Naive thymus-derived CD4-positive, alpha-beta T cell (primary cell): ENCODE measurements around the gene NUDT14. TPM values are rescaled to one million over a fixed set of nuclear protein-coding genes. Genes with fewer than 3 reads are reported as not detected.
A peak's percentile ranks its signal among the peaks of the same experiment; 100 is the strongest.

Experiments
- ATAC-seq: fragments of 150-1000 bp; cut with Tn5 transposase; 2 replicates; pipeline ENCODE4 v1.10.0; 2021; ENCODE audit warnings: mild to moderate bottlenecking, moderate library complexity
- CTCF ChIA-PET: fragments of 350-600 bp; sonication (Branson Sonifier 250); formaldehyde crosslinking; loops from one replicate; lab custom pipeline; 2021; ENCODE audit warnings: antibody characterized with exemption; lab: Charles Lee
- POLR2A ChIA-PET: fragments of 350-600 bp; sonication (Branson Sonifier 250); formaldehyde crosslinking; loops from one replicate; lab custom pipeline; 2021; ENCODE audit warnings: antibody characterized with exemption, inconsistent platforms; lab: Charles Lee
- DNase-seq, 9 donors: peaks; one replicate each; pipeline versions ENCODE4 v3.0.0 to v3.0.0-alpha.2; 2020 to 2022; ENCODE audit warnings: mixed read lengths in 1 of 9
- H3K27ac ChIP-seq: one replicate; pipeline ENCODE4 v1.7.0; 2013; ENCODE audit warnings: mild to moderate bottlenecking, low read depth, low read length, moderate library complexity
- H3K27me3 ChIP-seq, 2 donors: one replicate each; pipeline ENCODE4 v1.7.0; 2013; ENCODE audit warnings: low read length in 2 of 2, mild to moderate bottlenecking in 2 of 2, moderate library complexity in 2 of 2; ENCODE audit not compliant: control insufficient read depth in 2 of 2, insufficient read depth in 2 of 2
- H3K36me3 ChIP-seq, 3 experiments: 1 replicate in 2 of 3; 2 replicates in 1 of 3; pipeline ENCODE4 v1.7.0; 2013; ENCODE audit warnings: low read length in 3 of 3, mild to moderate bottlenecking in 3 of 3, moderate library complexity in 1 of 3; ENCODE audit not compliant: insufficient read depth in 3 of 3, control insufficient read depth in 2 of 3
- H3K4me1 ChIP-seq, 2 donors: one replicate each; pipeline ENCODE4 v1.7.0; 2013; ENCODE audit warnings: low read length in 2 of 2, mild to moderate bottlenecking in 2 of 2, moderate library complexity in 1 of 2; ENCODE audit not compliant: control insufficient read depth in 2 of 2, insufficient read depth in 2 of 2
- H3K4me3 ChIP-seq: 2 replicates; pipeline ENCODE4 v1.7.0; 2013; ENCODE audit warnings: mild to moderate bottlenecking, low read length
- H3K9me3 ChIP-seq, 3 experiments: 1 replicate in 2 of 3; 2 replicates in 1 of 3; pipeline ENCODE4 v1.7.0; 2013; ENCODE audit warnings: low read length in 3 of 3; ENCODE audit not compliant: control insufficient read depth in 2 of 3
- H3K27ac Mint-ChIP-seq, 9 donors: one replicate each; pipeline ENCODE4 v1.8.0; 2020 to 2022; ENCODE audit warnings: mixed read lengths in 9 of 9, mild to moderate bottlenecking in 8 of 9, moderate library complexity in 5 of 9, inconsistent platforms in 2 of 9
- H3K27me3 Mint-ChIP-seq, 5 donors: one replicate each; pipeline ENCODE4 v1.8.0; 2021 to 2022; ENCODE audit warnings: mixed read lengths in 5 of 5, mild to moderate bottlenecking in 1 of 5
- H3K36me3 Mint-ChIP-seq, 5 donors: one replicate each; pipeline ENCODE4 v1.8.0; 2020 to 2022; ENCODE audit warnings: mixed read lengths in 5 of 5, mild to moderate bottlenecking in 3 of 5, inconsistent platforms in 1 of 5
- H3K4me1 Mint-ChIP-seq, 7 donors: one replicate each; pipeline ENCODE4 v1.8.0; 2020 to 2022; ENCODE audit warnings: mixed read lengths in 7 of 7, mild to moderate bottlenecking in 3 of 7, inconsistent platforms in 1 of 7
- H3K4me3 Mint-ChIP-seq, 10 donors: one replicate each; pipeline ENCODE4 v1.8.0; 2020 to 2022; ENCODE audit warnings: mild to moderate bottlenecking in 10 of 10, mixed read lengths in 10 of 10, moderate library complexity in 6 of 10, inconsistent platforms in 2 of 10
- H3K9me3 Mint-ChIP-seq, 11 donors: one replicate each; pipeline ENCODE4 v1.8.0; 2020 to 2022; ENCODE audit warnings: mixed read lengths in 11 of 11, mild to moderate bottlenecking in 4 of 11, inconsistent platforms in 1 of 11, moderate library complexity in 1 of 11
- intact Hi-C, 2 donors: fragments of 100-400 bp; cut with micrococcal nuclease; formaldehyde crosslinking; loops; one replicate each; pipeline ENCODE4 v1.15.1; 2023
- polyA plus RNA-seq, 2 donors: library from polyadenylated mRNA; unstranded; fragments of 300-500 nt; fragmentation: Illumina TruSeq; gene quantifications; one replicate each; pipeline ENCODE4 v1.2.3, GENCODE V29; 2021
- total RNA-seq, 6 experiments: library from RNA in 5 of 6; stranded (reverse) in 5 of 6; gene quantifications; 1 replicate in 5 of 6; 2 replicates in 1 of 6; pipeline ENCODE4 v1.2.3 and lab custom pipeline; 2021 to 2026

Gene NUDT14
- total and polyA plus RNA-seq, 7 experiments from 2014 or later = 17.3 to 29.6 (median 20.1) TPM

DNA sequence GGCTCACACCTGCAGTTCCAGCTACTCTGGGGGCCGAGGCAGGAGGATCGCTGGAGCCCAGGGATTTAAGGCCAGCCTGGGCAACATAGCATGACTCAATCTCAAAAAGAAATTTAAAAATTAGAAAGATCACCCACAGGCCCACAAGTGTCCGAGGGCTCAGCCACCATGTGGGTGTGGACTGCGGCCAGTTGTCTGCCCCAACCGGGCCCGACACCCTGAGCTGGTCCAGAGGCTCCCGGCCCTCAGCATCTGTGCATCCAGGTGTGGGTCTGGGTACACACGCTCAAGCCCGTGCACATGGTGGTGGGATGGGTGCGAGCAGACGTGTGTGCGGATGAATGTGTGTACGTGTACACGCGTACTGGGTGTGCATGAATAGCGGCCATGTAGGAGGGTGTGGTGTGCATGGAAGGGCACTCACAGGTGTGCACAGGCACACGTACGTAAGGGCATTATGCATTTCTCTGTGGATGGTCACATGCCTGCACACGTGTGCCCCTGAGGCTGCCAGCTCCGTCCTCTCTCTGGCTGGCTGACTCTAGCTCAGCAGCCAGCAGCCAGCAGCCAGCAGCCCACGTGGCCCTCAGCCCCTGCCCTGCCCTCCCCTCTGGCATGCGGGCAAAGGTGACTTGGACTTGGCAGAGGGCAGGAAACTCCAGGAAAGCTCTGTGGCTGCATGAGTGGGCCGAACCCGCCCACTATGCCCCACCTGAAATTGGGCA is 23.3 kb upstream of the NUDT14 start:
- Mint-ChIP-seq H3K27ac (peak overlapping the region in 1 of 9 donors; percentile 46), H3K4me1 (peaks cover 9 to 15% (median 13%) of the 10 kb centered on the region in 7 donors), H3K4me3 (no peak overlapping the region), H3K36me3 (no peaks in the 10 kb centered on the region), H3K9me3 (no peaks in the 10 kb centered on the region), H3K27me3 (peaks cover 0 to 16% (median 4%) of the 10 kb centered on the region in 5 donors)
- ATAC-seq (no peak), DNase-seq (no peak)
- Histone ChIP-seq H3K4me3 (no peak overlapping the region), H3K4me1 (peaks cover 0 to 18% of the 10 kb centered on the region in 2 donors), H3K36me3 (peaks cover 0 to 3% (median 0%) of the 10 kb centered on the region in 3 experiments), H3K27me3 (no peaks in the 10 kb centered on the region), H3K27ac (no peak overlapping the region), H3K9me3 (no peaks in the 10 kb centered on the region)
- POLR2A ChIA-PET = no interaction called here
- intact Hi-C loops = loop anchor here in 1 of 2 donors (5.0 kb wide), 1 partner anchor 112 kb away; no protein-coding TSS in a partner anchor
- CTCF ChIA-PET = interaction anchor here (1.8 kb wide), 1 partner anchor 148 kb away, joined by 4 read pairs; no protein-coding TSS in a partner anchor

DNA sequence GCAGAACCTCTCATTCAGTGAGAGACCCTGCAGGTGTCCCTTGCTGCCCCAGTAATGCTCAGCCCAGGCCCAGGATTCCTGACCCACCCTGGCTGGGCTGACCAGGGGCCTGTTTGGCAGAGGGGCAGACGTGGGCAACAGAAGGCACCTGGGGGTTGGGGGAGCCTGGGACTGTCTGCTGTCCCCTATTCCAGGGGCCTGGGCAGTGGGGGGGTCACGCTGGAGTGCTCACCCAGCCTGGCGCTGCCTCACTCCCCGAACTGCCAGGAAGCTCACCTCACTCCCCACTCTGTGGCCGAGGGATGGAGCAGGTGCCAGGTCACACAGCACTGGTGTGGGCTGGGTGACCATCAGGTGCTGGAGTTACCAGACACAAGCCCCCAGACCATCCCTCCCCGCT is 22.6 kb upstream of the NUDT14 start:
- ChIA-PET POLR2A (no interaction called here), CTCF (interaction anchor here (0.9 kb wide), 1 partner anchor 147 kb away, joined by 4 read pairs; no protein-coding TSS in a partner anchor)
- H3K36me3 Mint-ChIP-seq = no peaks in the 10 kb centered on the region
- peaks cover 0 to 18% of the 10 kb centered on the region in 2 donors for H3K4me1 ChIP-seq
- H3K4me3 ChIP-seq = no peak overlapping the region
- H3K4me3 Mint-ChIP-seq = no peak overlapping the region
- DNase-seq = no peak
- H3K27me3 ChIP-seq = no peaks in the 10 kb centered on the region
- intact Hi-C loops = loop anchor here (1.0 to 5.0 kb wide), 7 partner anchors 45 to 325 kb away; partner anchors contain the start of genes BRF1 (in 1 of the 2) and BTBD6 (in 1 of the 2)
- peaks cover 4 to 22% (median 9%) of the 10 kb centered on the region in 5 donors for H3K27me3 Mint-ChIP-seq
- H3K9me3 ChIP-seq = no peaks in the 10 kb centered on the region
- H3K27ac ChIP-seq = no peak overlapping the region
- peaks cover 9 to 15% (median 13%) of the 10 kb centered on the region in 7 donors for H3K4me1 Mint-ChIP-seq
- no peaks in the 10 kb centered on the region for H3K9me3 Mint-ChIP-seq
- no peaks in the 10 kb centered on the region for H3K36me3 ChIP-seq
- H3K27ac Mint-ChIP-seq = no peak overlapping the region
- no peak for ATAC-seq

DNA sequence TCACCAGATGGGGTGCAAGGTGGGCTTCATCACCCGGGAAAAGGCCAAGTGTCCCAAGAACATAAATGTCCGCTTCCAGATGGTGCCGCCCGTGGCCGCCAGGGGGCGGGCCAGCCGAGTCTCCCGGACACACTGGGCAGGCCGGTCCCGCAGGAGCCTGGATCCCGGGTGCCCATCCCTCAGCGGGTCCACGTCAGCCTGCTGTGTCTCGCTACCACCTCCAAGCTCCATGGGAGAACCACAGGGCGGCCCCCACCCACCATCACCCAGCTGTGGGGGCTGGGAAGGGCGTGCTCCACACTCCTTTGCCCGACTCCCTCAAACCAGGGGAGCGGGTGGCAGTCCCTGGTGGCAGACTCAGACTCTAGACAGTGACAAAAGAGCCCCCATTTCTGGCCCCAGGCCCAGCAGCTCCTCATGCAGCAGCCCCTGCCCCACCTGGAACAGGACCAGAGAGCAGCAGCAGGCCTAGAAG is 22.0 kb upstream of the NUDT14 start:
- peaks cover 6 to 26% (median 12%) of the 10 kb centered on the region in 5 donors for H3K27me3 Mint-ChIP-seq
- CTCF ChIA-PET = interaction anchor here (0.9 kb wide), 1 partner anchor 148 kb away, joined by 4 read pairs; no protein-coding TSS in a partner anchor
- peak in 6 of 9 donors; percentile 30 to 75 (median 58) for DNase-seq

DNA sequence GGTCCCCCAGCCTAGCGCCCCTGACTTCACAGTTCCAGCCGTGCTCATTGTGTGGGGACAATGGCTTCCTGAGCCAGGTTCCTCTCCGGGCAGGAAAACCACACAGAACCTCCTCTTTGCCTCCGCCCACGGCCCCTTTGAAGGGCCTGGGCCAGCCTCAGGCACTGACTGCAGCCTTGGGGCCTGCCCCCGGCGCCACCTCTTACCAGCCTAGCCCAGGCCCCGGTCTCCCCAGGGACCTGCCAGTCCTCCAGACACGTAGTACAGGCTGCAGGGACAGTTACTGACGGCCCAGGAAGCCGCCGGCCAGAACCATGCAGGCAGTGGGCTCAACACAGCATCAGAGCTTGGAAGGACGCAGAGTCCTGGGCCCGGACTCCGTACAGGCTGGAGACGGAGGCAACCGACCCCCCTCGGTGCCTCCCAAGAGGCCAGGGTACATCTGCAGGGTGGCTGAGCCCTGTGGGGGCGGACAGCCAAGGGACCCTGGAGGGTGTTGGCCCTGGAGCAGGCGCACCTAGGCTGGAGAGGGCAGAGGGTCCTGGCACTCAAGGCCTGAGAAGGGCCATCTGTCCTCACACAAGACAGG is 20.9 kb upstream of the NUDT14 start:
- Mint-ChIP-seq H3K27ac (peak overlapping the region in 2 of 9 donors; percentile 49), H3K4me3 (peak overlapping the region in 8 of 10 donors; percentile 12 to 65 (median 43)), H3K36me3 (no peaks in the 10 kb centered on the region), H3K4me1 (peaks cover 9 to 18% (median 14%) of the 10 kb centered on the region in 7 donors), H3K27me3 (peaks cover 6 to 31% (median 20%) of the 10 kb centered on the region in 5 donors), H3K9me3 (no peaks in the 10 kb centered on the region)
- no peaks in the 10 kb centered on the region for H3K9me3 ChIP-seq
- intact Hi-C loops = loop anchor here (2.0 to 5.0 kb wide), 2 partner anchors 109 to 110 kb away; no protein-coding TSS in a partner anchor
- H3K27ac ChIP-seq = no peak overlapping the region
- no peaks in the 10 kb centered on the region for H3K36me3 ChIP-seq
- peak in 3 of 9 donors; percentile 28 to 56 (median 40) for DNase-seq
- peaks cover 6% of the 10 kb centered on the region in 2 donors for H3K27me3 ChIP-seq
- no peak overlapping the region for H3K4me3 ChIP-seq
- peaks cover 0 to 23% of the 10 kb centered on the region in 2 donors for H3K4me1 ChIP-seq
- ATAC-seq = peak; percentile 36
- ChIA-PET CTCF (interaction anchor here (1.0 kb wide), 1 partner anchor 150 kb away, joined by 3 read pairs; no protein-coding TSS in a partner anchor), POLR2A (interaction anchor here (1.0 kb wide), 1 partner anchor 99 kb away, joined by 3 read pairs; no protein-coding TSS in a partner anchor)

More for the DNA sequence above, 22.0 kb upstream of the NUDT14 start:
- Mint-ChIP-seq H3K36me3 (no peaks in the 10 kb centered on the region), H3K4me1 (peaks cover 9 to 15% (median 13%) of the 10 kb centered on the region in 7 donors), H3K4me3 (no peak overlapping the region), H3K27ac (no peak overlapping the region), H3K9me3 (no peaks in the 10 kb centered on the region)
- Histone ChIP-seq H3K4me1 (peaks cover 0 to 18% of the 10 kb centered on the region in 2 donors), H3K27ac (no peak overlapping the region), H3K36me3 (no peaks in the 10 kb centered on the region), H3K9me3 (no peaks in the 10 kb centered on the region), H3K27me3 (peaks cover 0 to 2% of the 10 kb centered on the region in 2 donors), H3K4me3 (no peak overlapping the region)
- POLR2A ChIA-PET = no interaction called here
- intact Hi-C loops = loop anchor here (1.0 to 5.0 kb wide), 7 partner anchors 45 to 325 kb away; partner anchors contain the start of genes BRF1 (in 1 of the 2) and BTBD6 (in 1 of the 2)
- ATAC-seq = peak; percentile 58

DNA sequence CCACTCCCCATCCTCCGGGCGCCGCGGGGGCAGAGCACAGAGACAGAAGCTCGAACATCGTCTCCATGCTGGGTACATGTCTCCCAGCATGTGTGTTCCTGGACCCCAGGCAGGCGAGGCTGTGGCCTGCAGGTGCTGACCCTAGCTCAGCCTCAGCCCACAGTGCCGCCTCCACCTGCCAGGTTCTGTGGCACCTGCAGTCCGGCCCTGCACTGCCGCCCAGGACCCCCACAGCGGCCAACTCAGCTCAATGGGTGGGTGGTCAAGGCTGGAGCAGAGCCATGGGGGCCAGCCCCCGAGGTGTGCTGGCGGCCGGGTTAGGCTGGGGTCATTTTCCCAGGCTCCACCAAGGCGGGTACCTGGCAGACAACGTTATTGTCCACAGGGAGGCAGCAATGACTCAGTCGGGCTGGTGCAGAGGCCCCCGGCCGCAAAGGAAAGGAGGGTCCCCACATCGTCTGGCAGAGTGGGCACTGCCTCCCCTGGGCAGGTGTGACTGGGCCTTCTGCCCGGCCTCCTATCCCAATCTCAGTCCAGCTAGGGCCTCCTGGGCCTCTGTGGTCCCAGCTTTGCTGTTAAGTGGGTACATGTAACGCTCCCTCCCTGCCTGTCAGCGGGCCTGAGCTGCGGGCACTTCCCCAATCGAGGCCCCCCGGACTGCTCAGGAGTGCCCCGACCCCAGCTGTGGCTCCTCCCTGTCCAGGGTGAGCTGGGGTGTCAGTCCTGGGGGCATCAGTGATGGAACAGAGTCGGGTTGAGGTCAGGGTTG is 20.2 kb upstream of the NUDT14 start:
- peak overlapping the region in 7 of 10 donors; percentile 12 to 65 (median 45) for H3K4me3 Mint-ChIP-seq
- intact Hi-C loops = loop anchor here in 1 of 2 donors (5.0 kb wide), 1 partner anchor 109 kb away; no protein-coding TSS in a partner anchor
- CTCF ChIA-PET = interaction anchor here (1.0 kb wide), 1 partner anchor 151 kb away, joined by 3 read pairs; no protein-coding TSS in a partner anchor

More for the DNA sequence above, 20.2 kb upstream of the NUDT14 start:
- Mint-ChIP-seq H3K27ac (peak overlapping the region in 2 of 9 donors; percentile 49), H3K36me3 (no peaks in the 10 kb centered on the region), H3K9me3 (no peaks in the 10 kb centered on the region), H3K27me3 (peaks cover 6 to 34% (median 20%) of the 10 kb centered on the region in 5 donors), H3K4me1 (peaks cover 9 to 18% (median 14%) of the 10 kb centered on the region in 7 donors)
- no peak for DNase-seq
- Histone ChIP-seq H3K9me3 (no peaks in the 10 kb centered on the region), H3K36me3 (no peaks in the 10 kb centered on the region), H3K4me3 (no peak overlapping the region), H3K27ac (no peak overlapping the region), H3K27me3 (peaks cover 6% of the 10 kb centered on the region in 2 donors), H3K4me1 (peaks cover 0 to 29% of the 10 kb centered on the region in 2 donors)
- POLR2A ChIA-PET = interaction anchor here (1.0 kb wide), 1 partner anchor 100 kb away, joined by 3 read pairs; no protein-coding TSS in a partner anchor
- peak; percentile 9 for ATAC-seq
